Measurements from ENCODE around the gene CEBPZ.
"Not testable (repeated sequence)": the region's sequence is repeated elsewhere in the genome, so short reads cannot be mapped to it uniquely, and the experiment has no call there.

CEBPZ gene

GRCh38 chr2:37223131-37223530 is 8.3 kb downstream of the CEBPZ start:
- no peak overlapping the region for H3K4me3 ChIP-seq (ENCODE audit: control insufficient read depth, low read depth, low read length)
- TF ChIP-seq, protein P1, sequence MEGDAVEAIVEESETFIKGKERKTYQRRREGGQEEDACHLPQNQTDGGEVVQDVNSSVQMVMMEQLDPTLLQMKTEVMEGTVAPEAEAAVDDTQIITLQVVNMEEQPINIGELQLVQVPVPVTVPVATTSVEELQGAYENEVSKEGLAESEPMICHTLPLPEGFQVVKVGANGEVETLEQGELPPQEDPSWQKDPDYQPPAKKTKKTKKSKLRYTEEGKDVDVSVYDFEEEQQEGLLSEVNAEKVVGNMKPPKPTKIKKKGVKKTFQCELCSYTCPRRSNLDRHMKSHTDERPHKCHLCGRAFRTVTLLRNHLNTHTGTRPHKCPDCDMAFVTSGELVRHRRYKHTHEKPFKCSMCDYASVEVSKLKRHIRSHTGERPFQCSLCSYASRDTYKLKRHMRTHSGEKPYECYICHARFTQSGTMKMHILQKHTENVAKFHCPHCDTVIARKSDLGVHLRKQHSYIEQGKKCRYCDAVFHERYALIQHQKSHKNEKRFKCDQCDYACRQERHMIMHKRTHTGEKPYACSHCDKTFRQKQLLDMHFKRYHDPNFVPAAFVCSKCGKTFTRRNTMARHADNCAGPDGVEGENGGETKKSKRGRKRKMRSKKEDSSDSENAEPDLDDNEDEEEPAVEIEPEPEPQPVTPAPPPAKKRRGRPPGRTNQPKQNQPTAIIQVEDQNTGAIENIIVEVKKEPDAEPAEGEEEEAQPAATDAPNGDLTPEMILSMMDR (IDR thresholded peaks at IDR 0.05; ENCODE audit: control insufficient read depth, insufficient read depth, low read depth, low read length, missing control alignments), result no peak
- no peak for DNase-seq (ENCODE audit: low read depth)

DNA sequence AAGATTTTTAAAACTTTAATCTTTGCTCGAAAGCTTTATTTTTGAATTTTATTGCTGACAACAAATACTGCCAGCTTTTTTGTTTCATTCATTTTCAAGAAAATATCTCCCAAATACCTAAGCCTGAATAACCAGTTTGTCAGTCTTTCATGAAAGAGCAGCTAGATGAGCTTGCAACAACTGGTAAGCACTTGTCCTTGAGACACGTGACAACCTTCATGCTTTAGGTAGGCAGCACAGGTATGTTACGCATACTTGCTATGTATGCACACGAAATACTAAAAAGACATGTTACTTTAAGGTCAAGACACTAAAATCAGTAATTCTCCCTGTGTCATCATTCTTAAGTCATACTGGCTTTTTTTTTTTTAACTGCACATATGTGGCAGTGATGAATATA is 12.3 kb downstream of the CEBPZ start:
- TF ChIP-seq, protein P1 (IDR thresholded peaks at IDR 0.05; ENCODE audit: control insufficient read depth, insufficient read depth, low read depth, low read length, missing control alignments), result no peak
- no peak overlapping the region for H3K4me3 ChIP-seq (ENCODE audit: control insufficient read depth, low read depth, low read length)
- no peak for DNase-seq (ENCODE audit: low read depth)

- H3K4me3 ChIP-seq (ENCODE audit: control insufficient read depth, low read depth, low read length), result no peak overlapping the region
- DNase-seq (ENCODE audit: low read depth), result no peak
- TF ChIP-seq, protein P1 (IDR thresholded peaks at IDR 0.05; ENCODE audit: control insufficient read depth, insufficient read depth, low read depth, low read length, missing control alignments), result no peak
Observed at GRCh38 chr2:37215250-37215649, 16.1 kb downstream of the CEBPZ start.

- DNase-seq (ENCODE audit: low read depth), result no peak
- TF ChIP-seq, protein P1 (IDR thresholded peaks at IDR 0.05; ENCODE audit: control insufficient read depth, insufficient read depth, low read depth, low read length, missing control alignments), result no peak
- H3K4me3 ChIP-seq (ENCODE audit: control insufficient read depth, low read depth, low read length), result no peak overlapping the region
Observed at GRCh38 chr2:37211939-37212338, 19.5 kb downstream of the CEBPZ start.

- no peak overlapping the region for H3K4me3 ChIP-seq (ENCODE audit: control insufficient read depth, low read depth, low read length)
- DNase-seq (ENCODE audit: low read depth), result no peak
- TF ChIP-seq, protein P1 (IDR thresholded peaks at IDR 0.05; ENCODE audit: control insufficient read depth, insufficient read depth, low read depth, low read length, missing control alignments), result no peak
Observed at GRCh38 chr2:37211212-37211611, 20.2 kb downstream of the CEBPZ start.

DNA sequence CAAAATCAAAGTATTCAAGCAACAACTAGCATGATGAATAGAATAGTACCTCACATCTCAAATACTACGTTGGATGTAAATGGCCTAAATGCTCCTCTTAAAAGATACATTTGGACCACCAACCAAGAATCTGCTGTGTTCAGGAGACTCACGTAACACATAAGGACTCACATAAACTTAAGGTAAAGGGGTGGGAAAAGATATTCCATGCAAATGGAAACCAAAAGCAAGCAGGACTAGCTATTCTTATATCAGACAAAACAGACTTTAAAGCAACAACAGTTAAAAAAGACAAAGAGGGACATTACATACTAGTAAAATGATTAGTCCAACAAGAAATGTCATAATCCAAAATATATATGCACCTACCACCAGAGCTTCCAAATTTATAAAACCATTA is 24.6 kb downstream of the CEBPZ start:
- H3K4me3 ChIP-seq (ENCODE audit: control insufficient read depth, low read depth, low read length); DNase-seq (ENCODE audit: low read depth): not testable (repeated sequence)

DNA sequence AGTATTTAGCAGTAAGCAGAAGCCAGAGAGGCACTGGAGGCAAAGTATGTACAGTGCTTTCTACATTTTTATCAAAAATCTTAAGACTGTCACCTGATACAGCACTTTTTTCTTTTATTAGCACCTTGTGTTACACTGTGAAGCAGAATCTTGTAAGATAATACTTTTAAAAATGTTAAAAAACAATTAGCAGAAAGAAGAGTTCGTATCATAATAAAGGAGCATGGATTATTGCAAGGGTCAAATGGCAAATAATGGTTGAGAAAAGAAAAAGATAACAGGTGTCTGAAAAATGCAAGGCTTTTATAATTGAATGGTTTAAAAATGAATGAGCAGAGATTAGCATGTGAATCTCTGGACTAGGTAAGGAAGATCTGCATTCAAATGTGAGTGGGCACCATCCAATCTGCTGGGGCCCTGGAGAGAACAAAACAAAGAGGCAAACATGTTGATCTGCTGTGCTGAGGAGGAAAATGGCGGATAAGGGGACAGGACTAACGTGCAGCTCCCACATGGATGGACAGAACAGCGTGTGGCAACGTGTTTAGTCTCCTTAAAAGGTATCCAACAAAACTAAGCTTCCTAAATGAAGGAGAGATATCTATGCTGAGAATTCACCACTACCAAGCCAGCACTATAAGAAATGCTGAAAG is 25.6 kb downstream of the CEBPZ start:
- TF ChIP-seq, protein P1 (IDR thresholded peaks at IDR 0.05; ENCODE audit: control insufficient read depth, insufficient read depth, low read depth, low read length, missing control alignments), result no peak
- no peak for DNase-seq (ENCODE audit: low read depth)
- no peak overlapping the region for H3K4me3 ChIP-seq (ENCODE audit: control insufficient read depth, low read depth, low read length)

- H3K4me3 ChIP-seq (ENCODE audit: control insufficient read depth, low read depth, low read length); DNase-seq (ENCODE audit: low read depth): not testable (repeated sequence)
Observed at GRCh38 chr2:37205071-37205661, 26.2 kb downstream of the CEBPZ start.

Measured in AG09309 (cell line).